ENCODE results near the gene AK9.

The AK9 gene

GRCh38 chr6:109458774-109459531 is 232.0 kb downstream of the AK9 start:
- DNase-seq (ENCODE audit: low spot score) = no peak

GRCh38 chr6:109457562-109457996 is 233.4 kb downstream of the AK9 start:
- no peak for DNase-seq (ENCODE audit: low spot score)

GRCh38 chr6:109456710-109457561 is 234.1 kb downstream of the AK9 start:
- DNase-seq (ENCODE audit: low spot score) = no peak

- no peak for DNase-seq (ENCODE audit: low spot score)
Measured at GRCh38 chr6:109456111-109456583, 234.9 kb downstream of the AK9 start.

GRCh38 chr6:109455437-109456110 is 235.4 kb downstream of the AK9 start, which contains the start of gene MICAL1:
MICAL1 (minus strand) TSS chr6:109455772; CDS start chr6:109454196, 1,576 bp downstream.
- DNase-seq (ENCODE audit: low spot score) = peak; percentile 83

- DNase-seq (ENCODE audit: low spot score) = peak; percentile 33
Measured at GRCh38 chr6:109454496-109455436, 236.2 kb downstream of the AK9 start.

GRCh38 chr6:109453594-109454495 is 237.2 kb downstream of the AK9 start:
- peak; percentile 79 for DNase-seq (ENCODE audit: low spot score)

- DNase-seq (ENCODE audit: low spot score) = no peak
Measured at GRCh38 chr6:109453156-109453555, 237.8 kb downstream of the AK9 start.

GRCh38 chr6:109452181-109452580 is 238.8 kb downstream of the AK9 start:
- no peak for DNase-seq (ENCODE audit: low spot score)

GRCh38 chr6:109451376-109451775 is 239.6 kb downstream of the AK9 start:
- DNase-seq (ENCODE audit: low spot score) = no peak

- no peak for DNase-seq (ENCODE audit: low spot score)
Measured at GRCh38 chr6:109450801-109451200, 240.2 kb downstream of the AK9 start.

GRCh38 chr6:109449795-109450673 is 241.0 kb downstream of the AK9 start:
- no peak for DNase-seq (ENCODE audit: low spot score)

GRCh38 chr6:109449064-109449794 is 241.8 kb downstream of the AK9 start:
- no peak for DNase-seq (ENCODE audit: low spot score)

GRCh38 chr6:109448615-109449014 is 242.4 kb downstream of the AK9 start:
- DNase-seq (ENCODE audit: low spot score) = no peak

GRCh38 chr6:109447878-109448555 is 243.0 kb downstream of the AK9 start:
- DNase-seq (ENCODE audit: low spot score) = no peak

GRCh38 chr6:109447087-109447486 is 243.9 kb downstream of the AK9 start:
- no peak for DNase-seq (ENCODE audit: low spot score)

GRCh38 chr6:109446541-109446940 is 244.5 kb downstream of the AK9 start:
- no peak for DNase-seq (ENCODE audit: low spot score)

All from SK-N-DZ (cell line).